ENCODE data around the gene ECD.

The ECD gene

DNA sequence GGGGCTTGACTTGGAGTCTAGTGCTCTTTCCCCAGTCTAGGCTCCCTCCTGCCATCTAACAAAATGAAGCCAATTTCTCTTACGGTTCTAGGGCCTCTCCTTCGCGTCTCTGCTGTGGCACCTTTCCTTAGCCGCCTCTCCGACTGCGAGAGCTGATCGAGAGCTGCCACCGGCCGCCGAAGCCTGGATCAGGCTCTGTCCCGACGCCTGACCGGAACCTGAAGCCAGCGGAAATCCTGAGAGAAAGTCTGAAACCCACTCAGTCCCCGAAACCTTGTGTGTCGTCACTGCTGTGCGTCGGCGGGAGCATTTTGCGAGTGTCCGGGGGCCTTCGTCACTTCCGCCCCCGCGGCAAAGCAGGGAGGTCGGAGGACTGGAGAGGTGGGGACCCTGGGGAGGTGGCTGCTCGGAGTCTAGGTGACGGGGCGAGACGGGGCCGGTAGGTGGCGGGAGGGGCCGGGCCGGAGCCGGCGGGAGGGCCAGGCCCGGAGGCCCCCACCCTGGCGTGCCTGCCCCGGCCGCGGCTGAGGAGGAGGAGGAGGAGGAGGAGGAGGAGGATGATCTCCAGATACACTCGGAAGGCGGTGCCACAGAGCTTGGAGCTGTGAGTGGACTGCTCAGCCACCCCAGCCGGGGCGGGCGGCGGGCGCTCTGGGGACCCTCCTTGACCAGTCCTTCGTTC is at the start of gene ECD, which contains the start of gene FAM149B1:
ECD (minus strand) TSS at position 226 of the 682 bp plus-strand sequence. CDS start 4,071 bp downstream, outside the sequence.
FAM149B1 (plus strand) TSS at position 337 of the 682 bp plus-strand sequence; CDS start at position 558, 221 bp downstream.
- peak; percentile 95 for DNase-seq (ENCODE audit: low spot score)

DNA sequence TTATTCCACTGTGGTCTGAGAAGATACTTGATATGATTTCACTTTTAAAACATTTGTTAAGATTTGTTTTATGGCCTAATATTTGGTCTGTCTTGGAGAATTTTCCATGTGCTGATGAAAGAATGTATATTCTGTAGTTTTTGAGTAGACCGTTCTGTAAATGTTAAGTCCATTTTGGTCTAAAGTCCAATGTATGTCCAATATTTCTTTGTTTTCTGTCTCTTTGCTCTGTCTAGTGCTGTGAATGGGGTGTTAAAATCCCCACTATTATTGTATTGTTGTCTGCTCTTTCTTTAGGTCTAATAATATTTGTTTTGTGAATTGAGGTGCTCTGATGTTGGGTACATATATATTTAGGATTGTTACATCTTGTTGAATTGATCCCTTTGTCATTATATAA is 47.9 kb upstream of the ECD start:
- DNase-seq (ENCODE audit: low spot score): no peak

DNA sequence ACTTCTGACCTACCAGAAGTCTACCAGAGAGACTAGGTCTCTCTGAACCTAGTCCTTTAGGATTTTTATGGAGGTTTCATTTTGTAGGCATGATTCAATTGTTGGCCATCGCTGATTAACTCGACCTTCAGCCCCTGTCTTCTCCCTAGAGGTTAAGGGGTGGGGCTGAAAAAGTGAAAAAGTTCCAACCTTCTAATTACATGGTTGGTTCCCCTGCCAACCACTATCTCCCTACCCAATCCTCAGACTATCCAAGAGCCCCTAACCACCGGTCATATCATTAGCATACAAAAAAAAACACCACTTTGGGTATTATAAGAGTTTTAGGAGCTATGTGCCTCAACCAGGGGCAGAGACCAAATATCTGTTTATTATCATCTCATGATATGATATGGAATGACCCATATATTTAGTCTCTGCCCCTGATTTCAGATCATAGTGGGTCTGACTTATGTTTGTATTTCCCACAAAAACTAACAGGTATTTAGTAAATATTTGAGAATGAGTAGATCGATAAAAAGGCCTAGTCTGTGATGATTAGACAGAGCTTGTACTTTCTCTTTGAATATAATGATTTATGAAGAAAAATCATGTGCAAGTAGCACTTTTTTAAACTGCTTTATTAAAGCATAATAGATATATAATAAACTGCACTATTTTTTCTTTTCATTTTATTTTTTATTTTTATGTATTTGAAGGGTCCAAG is 43.5 kb upstream of the ECD start:
- DNase-seq (ENCODE audit: low spot score): no peak

DNA sequence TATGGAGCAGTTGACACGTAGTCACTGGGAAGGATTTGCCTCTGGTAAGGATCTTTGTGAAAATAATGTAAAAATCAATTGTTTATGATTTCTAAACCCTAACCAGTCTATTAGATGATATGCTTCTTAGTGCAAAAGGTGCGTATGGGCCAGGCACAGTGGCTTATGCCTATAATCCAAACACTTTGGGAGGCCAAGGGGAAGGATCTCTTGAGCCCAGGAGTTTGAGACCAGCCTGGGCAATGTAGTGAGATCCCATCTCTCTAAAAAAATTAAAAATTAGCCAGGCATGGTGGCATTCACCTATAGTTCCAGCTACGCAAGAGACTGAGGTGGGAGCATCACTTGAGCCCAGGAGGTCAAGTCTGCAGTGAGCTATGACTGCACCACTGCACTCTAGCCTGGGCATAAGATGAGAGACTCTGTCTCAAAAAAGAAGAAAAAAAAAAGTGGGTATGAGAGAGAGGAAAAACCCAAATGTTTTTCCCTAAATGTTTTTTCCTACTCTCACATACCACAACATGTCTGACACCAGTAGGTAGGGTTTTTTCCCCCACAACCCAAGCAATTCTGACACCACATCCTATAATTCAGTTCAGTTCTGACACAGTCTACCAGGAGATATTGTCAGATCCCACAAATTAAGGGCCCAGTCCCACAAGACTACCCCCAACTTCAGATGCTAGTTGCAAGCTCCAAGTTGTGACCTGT is 42.7 kb upstream of the ECD start:
- DNase-seq (ENCODE audit: low spot score): no peak

DNA sequence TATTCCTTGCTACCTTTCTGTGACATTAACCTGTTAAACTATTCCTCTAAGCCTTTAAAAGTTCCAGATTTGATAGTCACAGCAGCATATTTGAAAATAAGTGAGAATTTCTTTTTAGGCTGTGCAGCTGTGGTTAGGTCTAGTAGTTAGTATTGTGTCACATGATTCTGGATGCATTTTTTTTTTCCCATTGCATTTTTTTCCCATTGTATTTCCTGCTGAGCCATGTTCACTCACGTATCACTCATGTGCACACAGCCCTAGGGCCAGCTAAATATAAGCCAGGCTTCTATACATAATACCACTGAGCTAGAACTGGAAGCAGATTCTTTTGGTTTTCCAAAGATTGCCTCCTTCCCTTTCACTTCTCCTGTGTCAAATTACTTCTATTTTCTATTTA is 41.9 kb upstream of the ECD start:
- peak; percentile 75 for DNase-seq (ENCODE audit: low spot score)

DNA sequence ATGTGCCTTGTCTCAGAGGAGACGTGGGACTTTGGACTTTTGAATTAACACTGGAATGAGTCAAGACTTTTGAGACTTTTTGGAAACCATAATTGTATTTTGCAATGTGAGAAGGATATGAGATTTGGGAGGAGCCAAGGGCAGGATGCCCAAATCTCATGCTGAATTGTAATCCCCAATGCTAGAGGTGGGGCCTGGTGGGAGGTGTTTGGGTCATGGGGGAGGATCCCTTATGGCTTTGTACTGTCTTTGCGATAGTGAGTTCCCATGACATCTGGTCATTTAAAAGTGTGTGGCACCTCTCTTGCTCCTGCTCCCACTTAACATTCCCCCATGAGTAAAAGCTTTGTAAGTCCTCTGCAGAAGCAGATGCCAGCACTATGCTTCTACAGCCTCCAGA is 40.1 kb upstream of the ECD start:
- no peak for DNase-seq (ENCODE audit: low spot score)

DNA sequence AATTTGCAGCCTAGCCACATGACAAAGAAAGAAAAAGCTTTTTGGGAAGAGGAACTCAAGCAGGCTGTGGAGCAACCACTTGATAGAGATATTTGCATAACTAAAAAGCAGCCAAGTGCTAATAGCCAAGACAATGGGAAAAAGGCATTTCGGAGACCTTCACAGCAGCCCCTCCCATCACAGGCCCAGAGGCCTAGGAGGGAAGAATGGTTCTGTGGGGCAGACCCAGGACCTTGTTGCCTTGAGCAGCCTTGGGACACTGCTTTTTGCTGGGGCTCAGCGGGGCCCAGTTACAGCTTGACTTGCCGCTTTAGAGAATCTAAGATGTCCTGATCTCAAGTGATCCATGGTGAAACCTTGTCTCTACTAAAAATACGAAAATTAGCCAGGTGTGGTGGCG is 38.6 kb upstream of the ECD start:
- DNase-seq (ENCODE audit: low spot score): no peak

DNA sequence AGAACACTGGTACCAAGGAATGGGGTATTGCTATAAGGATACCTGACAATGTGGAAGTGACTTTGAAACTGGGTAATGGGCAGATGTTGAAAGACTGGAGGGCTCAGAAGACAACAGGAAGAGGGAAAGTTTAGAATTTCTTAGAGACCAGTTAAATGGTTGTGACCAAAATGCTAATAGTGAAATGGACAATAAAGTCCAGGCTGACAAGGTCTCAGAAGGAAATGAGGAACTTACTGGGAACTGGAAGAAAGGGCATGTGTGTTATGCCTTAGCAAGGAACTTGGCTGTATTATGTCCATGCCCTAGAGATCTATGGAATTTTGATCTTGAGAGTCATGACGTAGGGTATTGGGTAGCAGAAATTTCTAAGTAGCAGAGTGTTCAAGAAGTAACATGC is 38.1 kb upstream of the ECD start:
- no peak for DNase-seq (ENCODE audit: low spot score)

DNA sequence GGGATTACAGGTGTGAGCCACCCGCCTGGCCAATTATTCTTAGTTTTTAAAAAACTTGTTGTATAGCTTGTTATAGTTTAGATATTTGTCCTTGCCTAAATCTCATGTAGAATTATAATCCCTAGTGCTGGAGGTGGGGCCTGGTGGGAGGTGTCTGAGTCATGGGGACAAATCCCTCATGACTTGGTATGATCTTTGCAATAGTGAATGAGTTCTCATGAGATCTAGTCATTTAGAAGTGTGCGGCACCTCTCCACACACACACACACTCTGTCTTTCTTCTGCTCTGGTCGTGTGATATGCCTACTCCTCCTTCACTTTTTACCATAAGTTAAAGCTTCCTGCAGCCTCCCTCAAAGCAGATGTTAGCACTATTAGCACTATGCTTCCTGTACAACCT is 37.3 kb upstream of the ECD start:
- no peak for DNase-seq (ENCODE audit: low spot score)

DNA sequence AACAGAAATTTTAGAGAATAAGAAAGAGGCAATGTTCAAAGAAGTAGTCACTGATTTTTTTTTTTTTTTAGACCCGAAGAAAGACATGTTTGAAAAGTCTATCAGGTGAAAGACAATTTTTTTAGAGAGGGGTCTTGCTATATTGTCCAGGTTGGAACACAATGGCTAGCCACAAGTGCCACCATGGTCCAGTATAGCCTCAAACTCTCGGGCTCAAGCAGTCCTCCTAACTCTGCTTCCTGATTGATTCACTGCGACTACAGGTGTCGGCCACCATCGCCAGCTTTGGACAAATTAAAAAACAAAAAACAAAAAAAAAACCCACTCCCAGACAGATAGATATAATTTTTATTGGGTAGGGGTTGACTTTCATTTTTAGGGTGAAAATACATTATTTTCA is 22.4 kb upstream of the ECD start:
- no peak for DNase-seq (ENCODE audit: low spot score)

DNA sequence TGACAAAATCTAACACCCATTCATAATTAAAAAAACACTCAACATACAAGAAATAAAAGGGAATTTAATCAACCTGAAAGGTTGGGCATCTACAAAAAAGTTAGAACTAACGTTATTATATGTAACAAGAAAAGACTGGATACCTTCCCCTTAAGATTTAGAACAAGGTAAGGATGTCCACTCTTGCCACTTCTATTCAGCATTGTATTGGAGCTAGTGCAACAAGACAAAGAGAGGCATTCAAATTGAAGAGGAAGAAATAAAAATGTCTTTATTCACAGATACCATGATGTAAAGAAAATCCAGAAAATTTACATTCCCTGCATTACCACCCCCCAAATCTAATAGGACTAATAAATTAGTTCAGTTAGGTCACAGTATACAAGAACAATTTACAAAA is 18.5 kb upstream of the ECD start:
- DNase-seq (ENCODE audit: low spot score): no peak

DNA sequence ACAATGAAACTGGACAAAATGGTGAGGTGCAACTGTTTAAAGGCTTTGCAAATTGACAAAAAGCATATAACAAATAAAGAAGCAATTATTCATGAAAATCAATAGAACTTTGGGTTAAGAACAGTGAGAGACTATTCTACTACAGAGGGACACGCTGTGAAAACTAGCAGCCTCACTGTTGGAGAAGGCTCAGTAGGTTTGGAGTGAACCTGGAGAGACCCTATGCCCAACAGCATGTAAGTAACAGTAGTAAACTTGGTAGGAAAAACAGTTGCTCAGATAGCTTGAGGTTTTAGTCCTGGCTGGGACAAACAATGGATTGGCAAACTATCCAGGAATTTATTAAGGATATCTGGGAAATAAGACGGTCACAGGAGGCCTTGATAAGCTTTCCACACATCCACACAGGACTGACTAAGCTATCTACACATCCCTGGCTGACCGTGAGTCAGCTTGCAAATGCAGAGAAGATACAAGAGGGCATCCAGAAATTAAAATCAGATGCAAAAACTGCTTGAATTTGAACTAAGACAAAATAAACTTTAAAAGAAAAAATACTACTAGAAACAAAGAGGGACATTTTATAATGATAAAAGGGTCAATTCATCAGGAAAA is 16.0 kb upstream of the ECD start:
- DNase-seq (ENCODE audit: low spot score): peak; percentile 14

DNA sequence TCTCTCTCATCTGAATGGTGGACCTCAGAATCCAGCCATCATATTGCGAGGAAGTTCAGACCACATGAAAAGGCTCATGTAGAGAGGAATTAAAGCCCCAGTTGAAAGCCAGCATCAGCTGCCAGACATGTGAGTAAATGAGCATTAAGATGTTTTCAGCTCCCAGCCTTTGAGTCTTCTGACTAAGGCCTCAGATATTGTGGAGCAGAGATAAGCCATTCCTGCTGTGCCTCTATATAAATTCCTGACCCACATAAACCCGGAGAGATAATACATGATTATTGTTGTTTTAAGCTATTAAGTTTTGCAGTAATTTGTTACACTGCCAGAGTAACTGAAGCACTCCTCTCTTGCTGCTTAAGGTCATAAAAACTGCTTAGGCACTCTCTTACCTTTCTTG is 14.8 kb upstream of the ECD start:
- no peak for DNase-seq (ENCODE audit: low spot score)

DNA sequence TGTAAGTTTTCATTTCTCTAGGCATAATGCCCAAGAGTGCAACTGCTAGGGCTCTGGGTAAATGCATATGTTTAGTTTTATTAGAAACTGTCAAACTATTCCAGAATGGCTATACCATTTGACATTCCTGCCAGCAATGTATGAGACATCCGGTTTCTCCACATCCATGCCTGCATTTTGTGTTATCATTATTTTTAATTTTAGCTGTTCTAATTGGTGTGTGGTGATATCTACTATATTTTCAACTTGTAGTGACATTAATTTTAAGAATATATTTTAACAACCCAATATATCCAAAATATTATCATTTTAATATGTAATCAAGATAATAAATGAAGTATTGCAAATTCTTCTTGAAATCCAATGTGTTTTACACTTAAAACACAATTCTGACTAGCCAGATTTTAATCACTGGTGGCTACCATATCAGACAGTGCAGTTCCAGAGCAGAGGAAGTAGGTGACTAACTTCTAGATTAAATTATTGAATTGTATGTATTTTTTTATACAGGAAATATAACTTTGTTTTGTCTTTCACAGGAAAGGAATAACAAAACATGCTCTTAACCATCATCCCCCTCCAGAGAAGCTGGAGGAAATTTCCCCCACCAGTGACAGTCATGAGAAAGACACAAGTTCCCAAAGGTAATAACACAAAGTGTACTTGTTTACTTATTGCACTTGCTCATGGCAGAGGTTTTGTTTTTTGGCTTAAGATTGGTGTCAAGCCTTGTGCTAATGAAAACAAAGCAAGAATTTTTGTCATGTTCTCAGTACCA is 6.5 kb upstream of the ECD start:
- no peak for DNase-seq (ENCODE audit: low spot score)

DNA sequence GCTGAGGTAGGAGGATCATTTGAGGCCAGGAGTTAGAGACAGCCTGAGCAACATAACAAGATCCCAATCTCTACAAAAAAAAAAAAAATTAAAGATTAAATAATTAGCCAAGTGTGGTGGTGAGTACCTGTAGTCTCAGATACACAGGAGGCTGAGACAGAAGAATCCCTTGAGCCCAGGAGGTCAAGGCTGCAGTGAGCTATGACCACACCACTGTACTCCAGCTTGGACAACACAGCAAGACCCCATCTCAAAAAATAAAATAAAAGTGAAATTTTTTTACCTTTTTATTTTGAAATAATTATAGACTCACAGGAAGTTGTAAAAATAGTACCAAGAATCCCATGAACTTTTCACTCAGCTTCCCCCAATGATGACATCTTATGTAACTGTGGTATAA is 5.1 kb upstream of the ECD start:
- DNase-seq (ENCODE audit: low spot score): no peak

DNA sequence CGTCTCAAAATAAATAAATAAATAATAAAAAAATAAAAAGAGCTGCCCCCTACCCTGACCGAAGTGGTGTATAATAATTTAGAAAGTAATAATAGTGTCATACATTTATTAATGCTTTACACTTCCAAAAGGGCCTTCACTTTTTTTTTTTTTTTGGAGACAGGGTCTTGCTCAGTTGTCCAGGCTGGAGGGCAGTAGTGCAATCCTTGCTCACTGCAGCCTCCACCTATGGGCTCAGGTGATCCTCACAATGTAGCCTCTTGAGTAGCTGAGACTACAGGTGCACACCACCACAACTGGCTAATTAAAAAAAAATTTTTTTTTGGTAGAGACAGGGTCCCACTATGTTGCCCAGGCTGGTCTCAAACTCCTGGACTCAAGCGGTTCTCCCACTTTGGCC is 1.5 kb upstream of the ECD start:
- DNase-seq (ENCODE audit: low spot score): no peak

DNA sequence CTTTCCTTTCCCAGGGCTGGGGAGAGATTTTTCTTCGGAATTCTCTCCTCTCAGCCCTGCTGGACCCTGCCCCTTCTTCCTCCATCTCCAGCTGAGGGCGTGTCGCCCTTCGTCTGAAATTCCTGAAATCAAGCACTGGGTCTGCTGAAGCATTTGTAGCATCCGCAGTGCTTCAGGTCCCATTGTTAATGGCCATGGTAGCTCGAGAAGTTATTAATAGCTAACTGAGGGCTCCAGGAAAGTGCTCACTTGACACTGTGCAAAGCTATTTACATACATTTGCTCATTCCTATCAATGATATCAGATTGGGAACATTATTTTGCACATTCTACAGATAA is 626 bp upstream of the ECD start:
- DNase-seq (ENCODE audit: low spot score): peak; percentile 62

DNA sequence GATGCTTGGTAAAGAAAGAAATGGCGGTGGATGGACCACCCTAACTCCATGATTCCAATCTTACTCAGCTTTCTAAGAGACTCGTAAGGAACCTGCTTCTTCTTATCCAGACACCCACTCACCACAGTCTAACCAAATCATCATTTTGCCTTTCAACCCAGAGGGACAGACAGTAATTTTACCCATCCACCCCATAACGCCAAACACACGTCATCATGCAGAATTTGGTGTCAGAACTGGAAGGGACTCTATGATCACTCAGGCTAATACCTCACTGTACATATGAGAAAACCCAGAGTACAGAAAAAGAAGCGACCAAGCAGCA is 388 bp downstream of the ECD start:
- DNase-seq (ENCODE audit: low spot score): no peak

DNA sequence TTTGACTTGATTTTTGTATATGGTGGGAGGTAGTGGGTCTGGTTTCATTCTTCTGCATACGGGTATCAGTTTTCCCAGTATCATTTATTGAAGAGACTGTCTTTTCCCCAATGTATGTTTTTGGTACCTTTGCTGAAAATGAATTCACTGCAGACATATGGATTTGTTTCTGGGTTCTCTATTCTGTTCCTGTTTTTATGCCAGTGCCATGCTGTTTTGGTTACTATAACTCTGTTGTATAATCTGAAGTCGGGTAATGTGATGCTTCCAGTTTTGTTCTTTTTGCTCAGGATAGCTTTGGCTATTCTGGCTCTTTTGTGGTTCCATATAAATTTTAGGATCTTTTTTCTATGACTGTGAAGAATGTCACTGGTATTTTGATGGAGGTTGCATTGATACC is 836 bp downstream of the ECD start:
- DNase-seq (ENCODE audit: low spot score): no peak

DNA sequence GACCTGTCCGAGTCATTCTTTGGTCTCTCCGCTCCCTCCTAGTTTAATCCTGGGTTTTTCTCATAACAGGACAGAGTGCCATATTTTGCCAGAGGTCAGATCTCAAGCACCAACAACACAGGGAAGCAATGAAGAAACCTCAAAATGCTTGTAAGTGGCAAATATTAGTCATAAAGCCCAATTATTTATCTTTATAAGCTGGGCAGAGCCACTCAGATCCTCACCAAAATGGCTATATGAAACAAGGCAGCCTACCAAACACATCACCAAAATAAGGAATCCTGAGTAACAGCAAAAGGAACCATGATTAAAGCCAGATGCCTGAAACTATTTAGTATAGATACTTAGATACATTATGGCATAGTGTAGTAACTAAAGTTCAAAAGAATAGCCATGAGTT is 4.7 kb downstream of the ECD start:
- DNase-seq (ENCODE audit: low spot score): no peak

DNA sequence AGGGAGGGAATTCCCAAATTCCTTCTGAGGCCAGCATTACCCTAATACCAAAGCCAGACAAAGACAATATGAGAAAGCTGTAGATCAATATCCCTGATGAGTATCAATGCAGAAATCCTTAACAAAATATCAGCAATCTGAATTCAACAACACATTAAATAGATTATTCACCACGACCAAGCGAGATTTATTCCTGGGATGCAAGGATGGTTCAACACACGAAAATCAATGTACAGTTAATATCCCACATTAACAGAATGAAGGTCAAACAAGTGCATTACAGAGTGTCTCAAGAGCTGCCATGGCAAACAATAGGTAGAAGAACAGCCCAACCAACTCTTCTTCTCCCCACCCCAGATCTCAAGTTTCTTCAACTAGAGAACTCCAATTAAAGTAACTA is 6.1 kb downstream of the ECD start:
- no peak for DNase-seq (ENCODE audit: low spot score)

DNA sequence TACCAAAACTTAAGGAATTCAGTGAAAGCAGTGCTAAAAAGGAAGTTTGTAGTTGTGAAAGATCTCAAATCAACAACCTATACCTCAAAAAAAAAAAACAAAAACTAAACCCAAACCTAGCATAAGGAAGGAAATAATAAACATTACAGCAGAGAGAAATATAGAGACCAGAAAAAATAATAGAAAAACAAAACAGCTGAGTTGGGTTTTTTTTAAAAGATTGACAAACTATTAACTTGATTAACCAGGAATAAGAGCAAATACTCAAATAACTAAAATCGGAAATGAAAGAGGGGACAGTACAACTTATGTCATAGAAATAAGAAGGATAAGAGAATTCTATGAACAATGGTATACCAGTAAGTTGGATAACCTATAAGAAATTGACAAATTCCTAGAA is 6.7 kb downstream of the ECD start:
- DNase-seq (ENCODE audit: low spot score): no peak
